GM23338 (cell line): ENCODE data around the gene ABHD10. TPM values are rescaled to one million over a fixed set of nuclear protein-coding genes. Genes with fewer than 3 reads are reported as not detected.

Source experiments
- ATAC-seq: fragments of 200-7000 bp; cut with Tn5 transposase; 3 replicates; pipeline ENCODE4 v1.9.1; 2020
- DNase-seq: peaks from one replicate; pipeline ENCODE4 v3.0.0-alpha.2; 2015; ENCODE audit warnings: low spot score
- H2AFZ ChIP-seq: fragments of 200-600 bp; sonication (generic); 2 replicates; pipeline ENCODE4 v1.8.0; 2016; ENCODE audit warnings: antibody characterized with exemption, mild to moderate bottlenecking, moderate library complexity
- H3F3A ChIP-seq: fragments of 200-600 bp; sonication (generic); replicated peaks from 2 replicates; pipeline ENCODE4 v1.8.0; 2017; ENCODE audit warnings: antibody characterized with exemption, mixed run types, low read depth
- H3K27ac ChIP-seq: fragments of 200-600 bp; sonication (generic); 2 replicates; pipeline ENCODE4 v1.6.1; 2016; ENCODE audit warnings: low read depth
- H3K27me3 ChIP-seq: fragments of 200-600 bp; sonication (generic); 2 replicates; pipeline ENCODE4 v1.8.0; 2016; ENCODE audit warnings: mild to moderate bottlenecking, mixed run types, moderate library complexity; ENCODE audit not compliant: insufficient read depth
- H3K36me3 ChIP-seq: fragments of 200-600 bp; sonication (generic); 2 replicates; pipeline ENCODE4 v1.8.0; 2016; ENCODE audit warnings: mild to moderate bottlenecking; ENCODE audit not compliant: insufficient read depth
- H3K4me1 ChIP-seq: fragments of 200-600 bp; sonication (generic); 2 replicates; pipeline ENCODE4 v1.8.0; 2016; ENCODE audit warnings: mild to moderate bottlenecking, moderate library complexity; ENCODE audit not compliant: insufficient read depth
- H3K4me2 ChIP-seq: fragments of 200-600 bp; sonication (generic); 2 replicates; pipeline ENCODE4 v1.7.1; 2017; ENCODE audit warnings: mixed run types
- H3K4me3 ChIP-seq: fragments of 200-600 bp; sonication (generic); 2 replicates; pipeline ENCODE4 v1.6.1; 2016; ENCODE audit warnings: mixed run types
- H3K79me2 ChIP-seq: fragments of 200-600 bp; sonication (generic); replicated peaks from 2 replicates; pipeline ENCODE4 v1.8.0; 2017; ENCODE audit warnings: mild to moderate bottlenecking; ENCODE audit not compliant: insufficient read depth
- H3K9me2 ChIP-seq: fragments of 200-600 bp; sonication (generic); 2 replicates; pipeline ENCODE4 v1.8.0; 2017; ENCODE audit not compliant: insufficient read depth
- H4K20me1 ChIP-seq: fragments of 200-600 bp; sonication (generic); replicated peaks from 2 replicates; pipeline ENCODE4 v1.8.0; 2017; ENCODE audit warnings: mild to moderate bottlenecking; ENCODE audit not compliant: insufficient read depth
- H3K27ac Mint-ChIP-seq: 2 replicates; pipeline ENCODE4 v1.8.0; 2020; ENCODE audit warnings: inconsistent platforms, mild to moderate bottlenecking, moderate library complexity, mixed read lengths
- H3K27me3 Mint-ChIP-seq: 3 replicates; pipeline ENCODE4 v1.8.0; 2022; ENCODE audit warnings: low read depth, mild to moderate bottlenecking, moderate library complexity, mixed read lengths, inconsistent platforms; ENCODE audit not compliant: insufficient read depth, poor library complexity
- H3K36me3 Mint-ChIP-seq: 3 replicates; pipeline ENCODE4 v1.8.0; 2021; ENCODE audit warnings: low read depth, mild to moderate bottlenecking, inconsistent platforms, moderate library complexity, mixed read lengths
- H3K4me1 Mint-ChIP-seq: 3 replicates; pipeline ENCODE4 v1.8.0; 2020; ENCODE audit warnings: mild to moderate bottlenecking, inconsistent platforms, mixed read lengths
- H3K4me3 Mint-ChIP-seq: 3 replicates; pipeline ENCODE4 v1.8.0; 2021; ENCODE audit warnings: moderate library complexity, mild to moderate bottlenecking, inconsistent platforms, mixed read lengths
- H3K9me3 Mint-ChIP-seq: 3 replicates; pipeline ENCODE4 v1.8.0; 2020; ENCODE audit warnings: moderate library complexity, mild to moderate bottlenecking, inconsistent platforms, mixed read lengths
- CREB1 ChIP-seq: fragments of 250-450 bp; sonication (Bioruptor Pico); IDR thresholded peaks from 2 replicates; pipeline ENCODE4 v1.5.0; 2020; ENCODE audit warnings: low read depth, mild to moderate bottlenecking, moderate library complexity
- CTCF ChIP-seq, 2 experiments: fragments of 200-600 bp in 1 of 2; sonication (generic) in 1 of 2; conservative IDR thresholded peaks; 2 replicates each; pipeline versions ENCODE4 v1.5.1 to v1.6.1; 2016 to 2017; ENCODE audit warnings: antibody characterized with exemption in 2 of 2, low read depth in 2 of 2, mild to moderate bottlenecking in 2 of 2, moderate library complexity in 1 of 2
- ETS1 ChIP-seq: IDR thresholded peaks from 2 replicates; pipeline ENCODE4 v1.6.1; 2016; ENCODE audit warnings: antibody characterized with exemption
- EZH2 ChIP-seq: fragments of 200-600 bp; sonication (generic); IDR thresholded peaks from one replicate; pipeline ENCODE4 v1.8.0; 2017; ENCODE audit warnings: antibody characterized with exemption, mild to moderate bottlenecking, low read depth; ENCODE audit not compliant: unreplicated experiment
- EZH2phosphoT487 ChIP-seq: fragments of 200-600 bp; sonication (generic); IDR thresholded peaks from one replicate; pipeline ENCODE4 v1.8.1; 2018; ENCODE audit warnings: antibody characterized with exemption; ENCODE audit not compliant: unreplicated experiment
- JUNB ChIP-seq: IDR thresholded peaks from one replicate; pipeline ENCODE4 v1.6.1; 2016; ENCODE audit warnings: antibody characterized with exemption; ENCODE audit not compliant: unreplicated experiment
- NANOG ChIP-seq: IDR thresholded peaks from 2 replicates; pipeline ENCODE4 v1.6.1; 2016; ENCODE audit warnings: antibody characterized with exemption, borderline replicate concordance
- POLR2AphosphoS5 ChIP-seq: IDR thresholded peaks from 2 replicates; pipeline ENCODE4 v1.6.1; 2016; ENCODE audit warnings: antibody characterized with exemption, low read depth
- REST ChIP-seq: IDR thresholded peaks from one replicate; pipeline ENCODE4 v1.6.1; 2018; ENCODE audit warnings: antibody characterized with exemption; ENCODE audit not compliant: unreplicated experiment
- STAT1 ChIP-seq: IDR thresholded peaks from one replicate; pipeline ENCODE4 v1.6.1; 2016; ENCODE audit warnings: antibody characterized with exemption; ENCODE audit not compliant: unreplicated experiment
- ZNF114 ChIP-seq: fragments of 250-450 bp; sonication (Bioruptor Pico); IDR thresholded peaks from 2 replicates; pipeline ENCODE4 v1.5.0; 2020; ENCODE audit warnings: mild to moderate bottlenecking, moderate library complexity
- ZNF331 ChIP-seq: fragments of 250-450 bp; sonication (Bioruptor Pico); IDR thresholded peaks from 2 replicates; pipeline ENCODE4 v1.5.0; 2020; ENCODE audit warnings: low read depth, mild to moderate bottlenecking, moderate library complexity
- ZNF462 ChIP-seq: fragments of 250-450 bp; sonication (Bioruptor Pico); IDR thresholded peaks from 2 replicates; pipeline ENCODE4 v1.5.0; 2020; ENCODE audit warnings: mild to moderate bottlenecking, moderate library complexity
- polyA plus RNA-seq: library from polyadenylated mRNA; unstranded; fragments of >200 nt; fragmentation: Nextera tagmentation; extraction: Ambion mirVana; gene quantifications from 2 replicates; pipeline ENCODE4 v1.2.1, GENCODE V29; 2016
- total RNA-seq: library from RNA; depleted of rRNA; stranded (reverse); fragments of >200 nt; shearing (Covaris generic); gene quantifications from 2 replicates; pipeline ENCODE4 v1.2.3, GENCODE V29; 2014

ABHD10 gene
- total and polyA plus RNA-seq, 2 experiments from 2014 or later: 16.9 to 28.0 TPM

DNA sequence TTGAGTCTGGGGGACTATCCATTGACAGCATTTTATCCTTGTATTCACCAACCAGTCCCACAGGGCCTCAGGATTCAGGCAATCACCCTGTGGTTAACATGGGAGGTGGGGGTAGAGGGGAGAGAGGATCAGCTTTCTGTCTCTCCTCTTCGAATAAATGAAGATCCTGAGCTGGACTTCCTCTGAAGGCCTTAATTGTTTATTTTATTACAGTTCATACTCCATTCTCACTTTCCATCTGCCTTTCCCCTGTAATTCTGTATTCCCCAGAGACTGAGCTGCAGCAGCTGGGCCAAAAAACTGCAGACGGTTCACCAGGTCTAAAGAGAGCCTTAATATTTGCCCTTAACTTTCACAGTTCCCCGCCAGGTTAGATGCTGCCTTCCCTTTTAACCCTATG lies 31.8 kb downstream of the ABHD10 start:
- Histone ChIP-seq H4K20me1 (no peaks in the 10 kb centered on the region; the same call in 1 of the 2 replicates), H2AFZ (no peak overlapping the region), H3K9me2 (no peaks in the 10 kb centered on the region), H3K79me2 (no peaks in the 10 kb centered on the region), H3K4me2 (no peak overlapping the region), H3K4me3 (no peak overlapping the region), H3K36me3 (no peaks in the 10 kb centered on the region), H3K27me3 (no peaks in the 10 kb centered on the region), H3K4me1 (no peaks in the 10 kb centered on the region; the same call in 1 of the 2 replicates), H3K27ac (no peak overlapping the region), H3F3A (no peaks in the 10 kb centered on the region)
- no peaks in the 10 kb centered on the region for H3K9me3 Mint-ChIP-seq
- TF ChIP-seq NANOG (no peak), JUNB (no peak), ZNF331 (CRISPR knock-in tag) (no peak), ZNF114 (CRISPR knock-in tag) (no peak), EZH2 (no peak), STAT1 (no peak), CTCF (conservative IDR thresholded peaks at IDR 0.05; ENCODE audit: low read depth in 2 of 2) (no peak), CREB1 (no peak), ZNF462 (CRISPR knock-in tag) (no peak), ETS1 (no peak), EZH2phosphoT487 (no peak), REST (no peak), POLR2AphosphoS5 (no peak)
- H3K4me3 Mint-ChIP-seq: no peak overlapping the region
- peaks cover 8% of the 10 kb centered on the region for H3K27me3 Mint-ChIP-seq
- no peak for ATAC-seq
- no peaks in the 10 kb centered on the region for H3K36me3 Mint-ChIP-seq
- no peak for DNase-seq
- no peak overlapping the region for H3K27ac Mint-ChIP-seq
- H3K4me1 Mint-ChIP-seq: peaks cover 8% of the 10 kb centered on the region; the same call in 2 of the 3 replicates
